ENCODE data around the gene STK11IP.

Gene STK11IP

DNA sequence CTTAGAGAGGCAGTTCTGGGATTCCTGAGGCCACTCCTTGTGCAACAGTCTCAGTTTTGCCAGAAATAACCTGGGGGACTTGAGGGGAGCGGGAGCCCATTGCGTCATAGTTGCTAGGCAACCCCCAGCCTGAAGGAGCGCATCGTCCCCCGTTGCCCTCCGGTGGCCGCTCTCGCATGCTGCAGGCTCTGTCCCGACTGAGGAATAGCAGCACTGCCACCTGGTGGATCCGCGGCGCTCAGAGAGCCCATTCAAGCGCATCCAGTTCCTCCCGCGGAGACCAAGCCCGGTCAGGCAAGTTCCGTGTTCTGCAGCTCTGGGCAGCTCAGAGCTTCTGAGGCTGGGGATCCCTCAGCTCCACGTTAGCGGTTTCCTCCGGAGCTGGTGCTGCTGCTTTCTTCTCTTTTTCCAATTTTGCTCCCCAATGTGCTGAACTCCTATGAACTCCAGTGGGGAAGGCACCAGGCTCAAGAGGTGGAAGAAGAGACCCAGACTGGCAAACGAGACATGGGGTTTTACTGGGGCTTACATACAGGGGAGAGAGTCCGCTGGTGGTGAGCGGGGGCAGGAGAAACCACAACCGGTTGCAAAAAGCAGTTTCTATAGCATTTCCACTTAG lies 44.9 kb downstream of the STK11IP start (continued):
- TF ChIP-seq, protein P1, sequence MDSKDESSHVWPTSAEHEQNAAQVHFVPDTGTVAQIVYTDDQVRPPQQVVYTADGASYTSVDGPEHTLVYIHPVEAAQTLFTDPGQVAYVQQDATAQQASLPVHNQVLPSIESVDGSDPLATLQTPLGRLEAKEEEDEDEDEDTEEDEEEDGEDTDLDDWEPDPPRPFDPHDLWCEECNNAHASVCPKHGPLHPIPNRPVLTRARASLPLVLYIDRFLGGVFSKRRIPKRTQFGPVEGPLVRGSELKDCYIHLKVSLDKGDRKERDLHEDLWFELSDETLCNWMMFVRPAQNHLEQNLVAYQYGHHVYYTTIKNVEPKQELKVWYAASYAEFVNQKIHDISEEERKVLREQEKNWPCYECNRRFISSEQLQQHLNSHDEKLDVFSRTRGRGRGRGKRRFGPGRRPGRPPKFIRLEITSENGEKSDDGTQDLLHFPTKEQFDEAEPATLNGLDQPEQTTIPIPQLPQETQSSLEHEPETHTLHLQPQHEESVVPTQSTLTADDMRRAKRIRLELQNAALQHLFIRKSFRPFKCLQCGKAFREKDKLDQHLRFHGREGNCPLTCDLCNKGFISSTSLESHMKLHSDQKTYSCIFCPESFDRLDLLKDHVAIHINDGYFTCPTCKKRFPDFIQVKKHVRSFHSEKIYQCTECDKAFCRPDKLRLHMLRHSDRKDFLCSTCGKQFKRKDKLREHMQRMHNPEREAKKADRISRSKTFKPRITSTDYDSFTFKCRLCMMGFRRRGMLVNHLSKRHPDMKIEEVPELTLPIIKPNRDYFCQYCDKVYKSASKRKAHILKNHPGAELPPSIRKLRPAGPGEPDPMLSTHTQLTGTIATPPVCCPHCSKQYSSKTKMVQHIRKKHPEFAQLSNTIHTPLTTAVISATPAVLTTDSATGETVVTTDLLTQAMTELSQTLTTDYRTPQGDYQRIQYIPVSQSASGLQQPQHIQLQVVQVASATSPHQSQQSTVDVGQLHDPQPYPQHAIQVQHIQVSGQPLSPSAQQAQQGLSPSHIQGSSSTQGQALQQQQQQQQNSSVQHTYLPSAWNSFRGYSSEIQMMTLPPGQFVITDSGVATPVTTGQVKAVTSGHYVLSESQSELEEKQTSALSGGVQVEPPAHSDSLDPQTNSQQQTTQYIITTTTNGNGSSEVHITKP (tag by site-specific recombination; IDR thresholded peaks at IDR 0.05) = 0 out of 2 replicates have a peak, but pooled peaks have one; percentile 33
- no peak for TF ChIP-seq ZNF146 (tag by site-specific recombination; IDR thresholded peaks at IDR 0.05)
- no peak for TF ChIP-seq ZFP41 (tag by site-specific recombination; IDR thresholded peaks at IDR 0.05; ENCODE audit: borderline replicate concordance)
- no peak for TF ChIP-seq ZNF239 (tag by site-specific recombination; IDR thresholded peaks at IDR 0.05)
- no peak for TF ChIP-seq ZNF274 (IDR thresholded peaks at IDR 0.05; ENCODE audit: low read length)
- no peak for TF ChIP-seq ZNF274 (tag by site-specific recombination; IDR thresholded peaks at IDR 0.05; ENCODE audit: borderline replicate concordance)
- no peak for TF ChIP-seq OVOL3 (tag by site-specific recombination; IDR thresholded peaks at IDR 0.05)
- TF ChIP-seq HOXA7 (CRISPR knock-in tag; IDR thresholded peaks at IDR 0.05; ENCODE audit: borderline replicate concordance) = no peak
- peak; percentile 84; the same call in 1 of the 2 replicates for TF ChIP-seq ZNF660 (tag by site-specific recombination; IDR thresholded peaks at IDR 0.05)
- TF ChIP-seq ZNF248 (tag by site-specific recombination; IDR thresholded peaks at IDR 0.05) = no peak
- no peak for TF ChIP-seq ZBTB8A (tag by site-specific recombination; IDR thresholded peaks at IDR 0.05)
- TF ChIP-seq, protein P2, sequence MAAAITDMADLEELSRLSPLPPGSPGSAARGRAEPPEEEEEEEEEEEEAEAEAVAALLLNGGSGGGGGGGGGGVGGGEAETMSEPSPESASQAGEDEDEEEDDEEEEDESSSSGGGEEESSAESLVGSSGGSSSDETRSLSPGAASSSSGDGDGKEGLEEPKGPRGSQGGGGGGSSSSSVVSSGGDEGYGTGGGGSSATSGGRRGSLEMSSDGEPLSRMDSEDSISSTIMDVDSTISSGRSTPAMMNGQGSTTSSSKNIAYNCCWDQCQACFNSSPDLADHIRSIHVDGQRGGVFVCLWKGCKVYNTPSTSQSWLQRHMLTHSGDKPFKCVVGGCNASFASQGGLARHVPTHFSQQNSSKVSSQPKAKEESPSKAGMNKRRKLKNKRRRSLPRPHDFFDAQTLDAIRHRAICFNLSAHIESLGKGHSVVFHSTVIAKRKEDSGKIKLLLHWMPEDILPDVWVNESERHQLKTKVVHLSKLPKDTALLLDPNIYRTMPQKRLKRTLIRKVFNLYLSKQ (tag by site-specific recombination; IDR thresholded peaks at IDR 0.05; ENCODE audit: borderline replicate concordance) = no peak
- TF ChIP-seq ZNF600 (tag by site-specific recombination; IDR thresholded peaks at IDR 0.05) = peak; percentile 91
- no peak for TF ChIP-seq ZNF560 (tag by site-specific recombination; IDR thresholded peaks at IDR 0.05; ENCODE audit: borderline replicate concordance)
- no peak for TF ChIP-seq ZBTB7A (tag by site-specific recombination; IDR thresholded peaks at IDR 0.05; ENCODE audit: low read depth)
- TF ChIP-seq, protein P3, sequence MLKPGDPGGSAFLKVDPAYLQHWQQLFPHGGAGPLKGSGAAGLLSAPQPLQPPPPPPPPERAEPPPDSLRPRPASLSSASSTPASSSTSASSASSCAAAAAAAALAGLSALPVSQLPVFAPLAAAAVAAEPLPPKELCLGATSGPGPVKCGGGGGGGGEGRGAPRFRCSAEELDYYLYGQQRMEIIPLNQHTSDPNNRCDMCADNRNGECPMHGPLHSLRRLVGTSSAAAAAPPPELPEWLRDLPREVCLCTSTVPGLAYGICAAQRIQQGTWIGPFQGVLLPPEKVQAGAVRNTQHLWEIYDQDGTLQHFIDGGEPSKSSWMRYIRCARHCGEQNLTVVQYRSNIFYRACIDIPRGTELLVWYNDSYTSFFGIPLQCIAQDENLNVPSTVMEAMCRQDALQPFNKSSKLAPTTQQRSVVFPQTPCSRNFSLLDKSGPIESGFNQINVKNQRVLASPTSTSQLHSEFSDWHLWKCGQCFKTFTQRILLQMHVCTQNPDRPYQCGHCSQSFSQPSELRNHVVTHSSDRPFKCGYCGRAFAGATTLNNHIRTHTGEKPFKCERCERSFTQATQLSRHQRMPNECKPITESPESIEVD (tag by site-specific recombination; IDR thresholded peaks at IDR 0.05) = no peak
- no peak for TF ChIP-seq ZNF37A (tag by site-specific recombination; IDR thresholded peaks at IDR 0.05)
- TF ChIP-seq ZNF155 (tag by site-specific recombination; IDR thresholded peaks at IDR 0.05) = no peak
- TF ChIP-seq ZBTB48 (tag by site-specific recombination; IDR thresholded peaks at IDR 0.05) = no peak
- no peak for TF ChIP-seq MZF1 (tag by site-specific recombination; IDR thresholded peaks at IDR 0.05; ENCODE audit: borderline replicate concordance)
- TF ChIP-seq SCRT2 (tag by site-specific recombination; IDR thresholded peaks at IDR 0.05) = peak; percentile 67
- no peak; the same call in 1 of the 2 replicates for TF ChIP-seq ZNF394 (tag by site-specific recombination; IDR thresholded peaks at IDR 0.05; ENCODE audit: borderline replicate concordance)
- 0 out of 2 replicates have a peak, but pooled peaks have one; percentile 25 for TF ChIP-seq ZNF335 (tag by site-specific recombination; conservative IDR thresholded peaks at IDR 0.05)
- no peak for TF ChIP-seq ZNF223 (tag by site-specific recombination; IDR thresholded peaks at IDR 0.05)
- no peak for TF ChIP-seq ZFP3 (tag by site-specific recombination; IDR thresholded peaks at IDR 0.05; ENCODE audit: low read depth)
- TF ChIP-seq, protein P4, sequence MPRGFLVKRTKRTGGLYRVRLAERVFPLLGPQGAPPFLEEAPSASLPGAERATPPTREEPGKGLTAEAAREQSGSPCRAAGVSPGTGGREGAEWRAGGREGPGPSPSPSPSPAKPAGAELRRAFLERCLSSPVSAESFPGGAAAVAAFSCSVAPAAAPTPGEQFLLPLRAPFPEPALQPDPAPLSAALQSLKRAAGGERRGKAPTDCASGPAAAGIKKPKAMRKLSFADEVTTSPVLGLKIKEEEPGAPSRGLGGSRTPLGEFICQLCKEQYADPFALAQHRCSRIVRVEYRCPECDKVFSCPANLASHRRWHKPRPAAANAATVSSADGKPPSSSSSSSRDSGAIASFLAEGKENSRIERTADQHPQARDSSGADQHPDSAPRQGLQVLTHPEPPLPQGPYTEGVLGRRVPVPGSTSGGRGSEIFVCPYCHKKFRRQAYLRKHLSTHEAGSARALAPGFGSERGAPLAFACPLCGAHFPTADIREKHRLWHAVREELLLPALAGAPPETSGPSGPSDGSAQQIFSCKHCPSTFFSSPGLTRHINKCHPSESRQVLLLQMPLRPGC (tag by site-specific recombination; IDR thresholded peaks at IDR 0.05) = no peak
- TF ChIP-seq SALL2 (tag by site-specific recombination; IDR thresholded peaks at IDR 0.05; ENCODE audit: borderline replicate concordance) = no peak
- TF ChIP-seq, protein P5, sequence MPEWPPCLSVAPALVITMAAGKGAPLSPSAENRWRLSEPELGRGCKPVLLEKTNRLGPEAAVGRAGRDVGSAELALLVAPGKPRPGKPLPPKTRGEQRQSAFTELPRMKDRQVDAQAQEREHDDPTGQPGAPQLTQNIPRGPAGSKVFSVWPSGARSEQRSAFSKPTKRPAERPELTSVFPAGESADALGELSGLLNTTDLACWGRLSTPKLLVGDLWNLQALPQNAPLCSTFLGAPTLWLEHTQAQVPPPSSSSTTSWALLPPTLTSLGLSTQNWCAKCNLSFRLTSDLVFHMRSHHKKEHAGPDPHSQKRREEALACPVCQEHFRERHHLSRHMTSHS (tag by site-specific recombination; IDR thresholded peaks at IDR 0.05) = no peak
- TF ChIP-seq ZNF302 (tag by site-specific recombination; IDR thresholded peaks at IDR 0.05; ENCODE audit: low read depth) = no peak
- no peak for TF ChIP-seq ZBTB21 (tag by site-specific recombination; IDR thresholded peaks at IDR 0.05)
- TF ChIP-seq, protein P6, sequence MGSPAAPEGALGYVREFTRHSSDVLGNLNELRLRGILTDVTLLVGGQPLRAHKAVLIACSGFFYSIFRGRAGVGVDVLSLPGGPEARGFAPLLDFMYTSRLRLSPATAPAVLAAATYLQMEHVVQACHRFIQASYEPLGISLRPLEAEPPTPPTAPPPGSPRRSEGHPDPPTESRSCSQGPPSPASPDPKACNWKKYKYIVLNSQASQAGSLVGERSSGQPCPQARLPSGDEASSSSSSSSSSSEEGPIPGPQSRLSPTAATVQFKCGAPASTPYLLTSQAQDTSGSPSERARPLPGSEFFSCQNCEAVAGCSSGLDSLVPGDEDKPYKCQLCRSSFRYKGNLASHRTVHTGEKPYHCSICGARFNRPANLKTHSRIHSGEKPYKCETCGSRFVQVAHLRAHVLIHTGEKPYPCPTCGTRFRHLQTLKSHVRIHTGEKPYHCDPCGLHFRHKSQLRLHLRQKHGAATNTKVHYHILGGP (tag by site-specific recombination; IDR thresholded peaks at IDR 0.05) = no peak

Measured in HEK293 (cell line).